ENCODE results near the gene ABHD16A.
"Not testable (repeated sequence)": the region's sequence is repeated elsewhere in the genome, so short reads cannot be mapped to it uniquely, and the experiment has no call there.

ABHD16A gene

DNA sequence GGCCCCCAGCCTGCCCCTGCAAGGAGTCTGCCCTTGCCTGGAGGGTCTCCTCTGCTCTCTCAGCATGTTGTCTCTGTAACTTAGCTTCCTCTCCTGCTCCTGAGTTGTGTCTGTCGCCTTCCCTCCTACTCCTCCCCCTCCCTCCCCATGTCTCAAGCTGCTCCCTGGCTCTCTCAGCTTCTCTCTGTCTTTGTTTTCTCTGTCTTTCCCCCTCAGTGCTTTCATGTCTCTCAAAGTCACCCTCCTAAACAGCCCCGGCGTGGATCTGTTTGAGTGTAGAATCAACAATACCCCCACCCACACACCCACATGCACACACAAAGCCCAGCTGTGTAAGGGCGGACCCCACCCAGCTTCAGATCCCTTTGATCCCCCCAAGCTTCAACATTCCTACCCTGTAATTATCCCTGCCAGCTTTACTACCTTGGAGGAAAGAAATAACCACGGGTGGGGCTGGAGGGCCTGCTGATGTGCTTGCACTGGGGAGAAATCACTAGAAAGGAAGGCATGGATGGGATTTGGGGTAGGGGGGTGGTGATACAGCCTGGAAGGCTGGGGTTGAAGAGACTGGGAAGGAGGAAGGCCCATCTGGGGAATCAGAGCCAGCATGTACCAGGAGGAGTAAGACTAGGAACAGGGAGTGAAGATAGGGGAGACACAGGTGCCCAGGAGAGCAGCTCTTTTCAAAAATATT lies 11.0 kb upstream of the ABHD16A start:
- no peak for DNase-seq (ENCODE audit: low read depth)

DNA sequence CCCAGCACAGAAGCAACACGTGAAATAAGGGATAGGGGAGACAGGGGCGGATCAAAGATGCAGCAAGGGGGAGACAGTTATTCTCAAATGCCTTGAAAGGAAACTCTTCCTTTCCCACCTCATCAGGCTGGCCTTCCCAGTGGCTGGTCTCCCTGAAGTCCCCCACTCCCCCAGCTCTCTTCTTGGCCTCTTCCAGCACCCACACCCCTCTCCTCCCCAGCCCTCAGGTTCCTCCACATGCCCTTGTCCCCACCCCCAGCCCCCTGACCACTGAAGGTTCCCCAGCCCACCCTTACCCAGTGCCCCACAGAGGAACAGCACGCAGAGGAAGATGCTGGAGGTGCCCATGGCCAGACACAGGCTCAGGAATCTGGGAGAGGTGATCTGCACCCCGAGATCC lies 10.3 kb upstream of the ABHD16A start:
- no peak for DNase-seq (ENCODE audit: low read depth)

- DNase-seq (ENCODE audit: low read depth): no peak
Measured at GRCh38 chr6:31712296-31712695, 9.2 kb upstream of the ABHD16A start.

GRCh38 chr6:31711233-31711632 lies 8.1 kb upstream of the ABHD16A start:
- no peak for DNase-seq (ENCODE audit: low read depth)

- DNase-seq (ENCODE audit: low read depth): no peak
Measured at GRCh38 chr6:31710523-31711219, 7.5 kb upstream of the ABHD16A start.

- DNase-seq (ENCODE audit: low read depth): not testable (repeated sequence)
Measured at GRCh38 chr6:31709157-31709556, 6.0 kb upstream of the ABHD16A start.

- DNase-seq (ENCODE audit: low read depth): no peak
Measured at GRCh38 chr6:31708224-31708623, 5.1 kb upstream of the ABHD16A start.

GRCh38 chr6:31707701-31708100 lies 4.6 kb upstream of the ABHD16A start:
- no peak for DNase-seq (ENCODE audit: low read depth)

- DNase-seq (ENCODE audit: low read depth): no peak
Measured at GRCh38 chr6:31706599-31706998, 3.5 kb upstream of the ABHD16A start, which contains the start of gene LY6G6F. Gene LY6G6F (plus strand): TSS chr6:31706866. CDS start chr6:31706907, 41 bp downstream.

DNA sequence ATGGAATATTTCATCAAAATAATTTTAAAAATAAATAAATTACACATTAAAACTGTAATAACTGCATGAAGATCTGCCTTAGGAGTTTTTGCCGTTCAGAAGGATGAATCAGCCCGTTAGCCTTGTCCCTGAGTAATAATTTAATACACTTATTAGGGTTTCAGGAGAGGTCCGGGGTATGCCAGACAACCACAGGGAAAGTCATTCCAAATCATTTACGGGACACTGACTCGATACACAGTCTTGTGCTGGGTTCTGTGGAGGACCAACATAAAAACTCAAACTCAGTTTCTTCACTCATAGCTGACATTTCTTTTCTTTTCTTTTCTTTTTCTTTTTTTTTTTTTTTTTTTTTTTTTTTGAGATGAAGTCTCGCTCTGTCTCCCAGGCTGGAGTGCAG lies 2.8 kb upstream of the ABHD16A start:
- no peak for DNase-seq (ENCODE audit: low read depth)

- DNase-seq (ENCODE audit: low read depth): no peak
Measured at GRCh38 chr6:31702405-31702818, 712 bp downstream of the ABHD16A start.

DNA sequence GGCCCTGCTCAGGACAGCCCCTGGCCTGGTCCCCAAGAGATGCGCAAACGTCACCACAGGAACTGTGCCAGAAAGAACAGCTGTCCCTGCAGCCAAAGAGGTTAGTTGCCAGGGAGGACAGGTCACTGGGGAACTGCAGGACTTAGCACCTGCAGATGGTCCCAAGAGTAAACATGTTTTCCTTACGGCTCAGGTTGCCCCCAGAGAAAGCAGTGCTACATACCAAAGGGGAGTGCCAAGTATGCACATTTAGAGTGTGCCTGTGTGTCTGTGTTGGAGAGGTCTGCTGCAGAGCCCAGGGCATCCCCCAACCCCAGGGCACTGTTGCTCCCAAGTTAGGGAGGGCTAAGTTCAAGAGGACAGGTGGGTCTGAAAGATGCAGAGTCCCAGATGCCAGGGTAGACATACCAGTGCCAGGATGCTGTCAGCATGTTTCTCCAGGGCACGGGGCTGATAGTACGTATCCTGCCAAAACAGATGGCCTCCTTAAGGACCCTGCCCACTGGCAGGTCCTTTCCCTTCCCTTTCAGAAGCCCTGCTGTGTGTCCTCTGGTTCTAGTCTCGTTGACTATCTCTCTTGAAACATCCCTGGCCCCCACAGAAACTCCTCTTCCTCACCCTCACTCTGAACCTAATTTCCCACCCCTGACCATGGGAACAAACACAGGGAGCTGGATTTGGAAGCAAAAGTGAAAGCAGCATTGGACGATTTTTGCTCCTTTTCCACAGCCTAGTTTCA lies 1.3 kb downstream of the ABHD16A start:
- DNase-seq (ENCODE audit: low read depth): no peak

GRCh38 chr6:31700740-31701401 lies 2.3 kb downstream of the ABHD16A start:
- no peak for DNase-seq (ENCODE audit: low read depth)

DNA sequence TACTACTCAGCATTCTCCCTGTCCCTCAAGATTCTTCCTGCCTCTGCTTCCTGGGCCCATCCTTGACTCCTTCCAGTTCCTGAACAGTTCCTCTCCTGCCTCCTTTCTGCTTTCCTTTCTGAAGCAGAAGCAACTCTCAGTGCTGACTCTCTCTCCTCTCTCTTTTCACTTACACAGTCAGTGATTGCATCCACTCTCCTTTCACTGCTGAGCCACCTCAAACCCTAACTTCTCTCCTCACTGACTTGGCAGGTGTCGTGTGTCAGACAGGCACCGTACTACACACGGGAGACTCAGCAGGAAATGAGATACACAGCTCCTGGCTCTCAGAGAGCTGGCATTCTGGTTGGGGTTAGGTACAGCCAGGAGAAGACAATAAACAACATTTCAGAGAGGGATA lies 5.6 kb downstream of the ABHD16A start:
- no peak for DNase-seq (ENCODE audit: low read depth)

- no peak for DNase-seq (ENCODE audit: low read depth)
Measured at GRCh38 chr6:31693535-31693934, 9.6 kb downstream of the ABHD16A start.

DNA sequence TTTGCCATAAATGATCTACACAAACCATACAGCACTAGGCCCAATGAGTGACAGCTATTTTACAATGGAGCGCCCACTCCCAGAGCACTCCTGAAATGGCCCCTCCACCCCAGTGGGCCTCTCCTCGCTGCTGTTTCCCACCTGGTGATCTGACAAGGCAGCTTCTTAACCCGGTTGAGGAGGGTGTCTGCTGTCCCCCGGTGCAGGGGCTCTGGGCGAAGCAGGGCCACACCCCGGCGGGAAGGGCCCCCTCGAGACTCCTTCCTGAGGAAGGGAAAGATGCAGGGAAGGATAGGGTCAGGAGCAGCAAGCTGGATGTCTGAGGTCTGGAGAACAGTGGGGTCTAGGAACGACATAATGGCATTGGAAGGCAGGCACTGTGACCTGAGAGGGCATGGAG lies 10.2 kb downstream of the ABHD16A start:
- no peak for DNase-seq (ENCODE audit: low read depth)

DNA sequence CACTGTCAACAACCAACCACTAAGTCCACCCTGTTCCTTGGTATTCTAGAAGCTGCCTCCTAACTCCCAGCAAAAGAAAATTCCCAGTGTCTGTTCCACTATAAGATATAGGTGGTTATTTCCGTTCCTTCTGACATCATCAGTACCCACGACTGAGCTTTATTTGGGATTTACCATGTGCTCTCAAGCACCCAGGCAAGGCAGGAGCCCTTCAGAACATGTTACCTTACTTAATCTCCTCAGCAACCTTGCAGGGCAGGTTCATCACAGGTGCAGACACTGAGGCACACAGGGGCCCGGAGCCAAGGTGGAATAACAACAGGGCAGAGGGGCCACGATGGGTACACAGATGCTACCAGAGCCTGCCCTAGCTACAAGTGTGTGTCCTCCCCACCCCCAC lies 10.8 kb downstream of the ABHD16A start:
- DNase-seq (ENCODE audit: low read depth): no peak

DNA sequence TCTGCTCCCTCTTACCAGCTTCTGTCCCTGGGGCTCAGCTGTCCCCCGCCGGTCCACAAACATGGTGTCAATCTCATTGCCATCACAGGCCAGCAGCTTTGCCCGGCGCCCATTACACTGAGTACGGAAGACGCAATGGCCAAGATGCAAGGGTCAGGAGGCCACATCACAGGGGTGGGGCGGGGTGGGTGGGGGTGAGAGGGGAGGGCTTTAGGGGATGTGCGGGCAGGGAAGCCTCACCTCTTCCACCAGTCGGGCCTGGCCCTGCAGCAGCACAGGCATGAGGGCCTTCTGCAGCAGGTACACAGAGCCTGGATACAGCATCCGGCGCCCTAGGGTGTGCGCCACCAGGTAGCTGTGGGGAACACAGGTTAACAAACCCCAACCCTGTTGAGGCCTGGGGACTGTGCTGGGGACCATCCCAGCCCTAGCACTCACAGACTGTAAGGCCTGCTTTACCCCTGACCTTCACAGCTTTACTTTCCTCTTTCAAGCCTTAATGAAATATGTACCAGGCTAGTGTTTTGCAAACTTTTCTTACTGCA lies 11.5 kb downstream of the ABHD16A start:
- no peak for DNase-seq (ENCODE audit: low read depth)

DNA sequence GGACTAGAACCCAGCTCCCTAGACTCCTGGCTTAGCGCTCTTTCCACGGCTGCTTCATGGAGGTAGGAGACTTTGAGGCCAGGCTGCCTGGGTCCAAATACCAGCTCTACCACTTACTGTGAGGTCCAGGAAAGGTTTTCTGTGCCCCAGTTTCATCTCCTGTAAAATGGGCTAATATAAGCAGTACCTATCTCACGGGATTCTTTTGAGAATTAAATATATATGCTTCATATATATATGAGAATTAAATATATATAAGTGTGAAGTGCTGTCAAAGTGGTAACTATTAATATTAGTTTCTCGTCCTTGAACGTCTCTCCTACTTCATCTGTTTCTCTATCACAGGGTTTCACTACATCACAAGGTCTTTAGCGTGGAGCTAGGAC lies 12.1 kb downstream of the ABHD16A start:
- no peak for DNase-seq (ENCODE audit: low read depth)

DNA sequence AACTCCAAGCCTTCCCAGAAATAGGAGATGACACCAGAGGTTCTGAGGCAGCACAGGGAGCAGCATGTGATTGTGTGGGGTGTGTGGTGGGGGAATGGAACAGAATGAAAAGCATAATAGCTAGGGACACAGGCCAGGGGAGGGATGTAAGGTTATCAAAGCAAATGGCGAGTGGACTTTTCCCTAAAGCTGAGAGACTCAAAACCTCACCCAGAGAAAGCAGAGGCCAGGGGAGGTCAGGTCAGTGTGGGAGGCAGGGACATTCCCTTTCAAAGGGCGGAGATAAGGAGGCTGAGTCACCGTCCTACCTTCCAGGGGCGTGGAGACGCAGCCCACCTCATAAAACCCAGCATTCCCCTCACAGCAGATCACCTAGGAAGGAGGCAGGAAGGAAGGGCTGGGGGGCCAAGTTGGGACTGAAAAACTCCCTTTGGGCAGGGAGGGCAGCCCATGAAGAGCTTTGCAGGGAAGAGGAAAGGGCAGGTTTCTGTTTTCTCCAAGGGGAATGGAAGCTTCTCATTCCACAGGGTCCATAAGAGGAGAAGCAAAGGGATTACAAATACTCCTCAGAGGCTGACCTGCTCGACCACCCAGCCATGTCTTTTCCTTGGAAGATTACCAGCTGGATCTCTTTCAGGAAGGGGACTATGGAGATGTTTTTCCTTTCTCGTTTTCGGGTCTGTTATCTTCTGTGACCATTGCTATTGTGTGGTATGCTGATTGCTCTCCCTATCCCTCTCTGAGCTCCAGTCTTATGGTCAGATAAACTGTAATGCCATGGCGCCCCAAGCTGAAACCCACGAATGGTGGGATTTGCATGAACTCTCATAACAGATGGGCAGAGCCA lies 12.7 kb downstream of the ABHD16A start:
- DNase-seq (ENCODE audit: low read depth): no peak
